IPS DF 4.7 (cell line): ENCODE results near the gene SURF2.

Experiments used
- DNase-seq: peaks from one replicate; pipeline ENCODE4 v3.0.0-alpha.2; 2013; ENCODE audit warnings: low spot score; ENCODE audit errors: extremely low read depth

SURF2 gene

GRCh38 chr9:133397370-133397769, 41.0 kb downstream of the SURF2 start:
- DNase-seq = no peak

GRCh38 chr9:133397895-133398294, 41.5 kb downstream of the SURF2 start:
- no peak for DNase-seq

- no peak for DNase-seq
Measured at GRCh38 chr9:133400292-133400691, 43.9 kb downstream of the SURF2 start.

GRCh38 chr9:133401588-133401987, 45.2 kb downstream of the SURF2 start:
- DNase-seq = no peak

- no peak for DNase-seq
Measured at GRCh38 chr9:133402689-133403088, 46.3 kb downstream of the SURF2 start.

GRCh38 chr9:133403766-133404453, 47.6 kb downstream of the SURF2 start:
- no peak for DNase-seq

DNA sequence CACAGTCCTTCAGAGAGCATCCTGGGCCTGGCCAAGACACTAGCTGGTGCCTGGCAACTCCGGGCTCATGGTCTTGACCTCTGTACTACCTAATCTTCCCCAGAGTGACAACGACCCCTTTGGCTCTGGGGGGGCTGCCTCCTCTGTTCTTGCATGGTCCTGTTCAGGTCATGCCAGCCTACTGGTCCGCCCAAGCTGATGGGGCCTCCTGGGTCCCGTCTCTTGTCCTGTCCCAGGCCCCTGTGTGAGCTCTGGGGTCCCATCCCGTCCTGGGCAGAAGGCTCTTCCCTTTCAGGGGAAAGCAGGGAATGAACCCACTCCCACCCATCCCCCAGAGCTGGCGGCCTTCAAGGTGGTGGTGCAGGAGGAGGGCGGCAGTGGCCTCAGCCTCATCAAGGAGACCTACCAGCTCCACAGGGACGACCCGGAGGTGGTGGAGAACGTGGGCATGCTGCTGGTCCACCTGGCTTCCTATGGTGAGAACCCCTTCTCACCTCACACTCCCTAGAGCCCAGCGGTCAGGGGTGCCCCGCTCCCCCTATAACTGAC, 48.2 kb downstream of the SURF2 start:
- no peak for DNase-seq

- no peak for DNase-seq
Measured at GRCh38 chr9:133405508-133406438, 49.4 kb downstream of the SURF2 start.

DNA sequence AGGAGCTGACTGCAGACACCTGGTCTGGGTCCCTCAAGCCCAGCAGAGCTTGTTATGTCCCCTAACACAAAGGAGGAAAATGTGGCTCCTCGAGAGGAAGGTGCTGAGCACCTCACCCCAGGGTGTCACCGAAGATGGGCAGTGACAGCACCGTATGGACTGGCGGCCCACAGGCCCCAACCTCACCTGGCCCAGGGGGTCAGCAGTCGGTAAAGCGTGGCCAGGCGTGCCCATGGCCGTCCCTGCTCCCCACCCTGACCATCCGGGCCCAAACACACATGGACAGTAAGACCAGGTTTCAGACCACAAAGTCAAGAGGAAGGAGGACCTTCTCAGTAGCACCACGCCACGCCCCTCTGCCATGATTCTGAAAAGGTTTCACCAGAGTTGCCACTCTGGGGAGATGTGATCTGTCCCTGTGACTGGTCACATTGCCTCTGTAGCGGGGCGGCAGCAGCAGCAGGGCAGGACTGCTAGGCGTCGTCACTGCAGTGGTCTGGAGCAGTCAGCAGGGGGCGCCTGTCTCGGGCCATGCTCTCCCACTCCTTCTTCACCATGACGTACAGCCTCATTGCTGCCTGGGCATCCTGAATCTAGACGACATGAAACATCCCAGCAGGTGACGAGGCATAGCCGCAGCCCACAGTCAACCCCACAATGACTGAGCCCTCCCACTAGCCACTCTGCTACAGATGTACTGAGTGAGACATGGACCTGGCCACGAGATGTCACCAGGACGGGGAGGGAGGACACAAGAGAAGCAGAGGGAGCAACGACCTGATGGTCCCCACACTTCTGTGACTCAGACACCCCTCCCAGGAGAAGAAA, 50.3 kb downstream of the SURF2 start:
- DNase-seq = no peak

GRCh38 chr9:133408042-133408441, 51.7 kb downstream of the SURF2 start:
- no peak for DNase-seq
